ENCODE measurements around the gene AQP1. TPM values are rescaled to one million over a fixed set of nuclear protein-coding genes. Genes with fewer than 3 reads are reported as not detected.

Gene AQP1
- total RNA-seq, 5 donors from 2014 or later (not counting 1 experiment from before 2014, with no cell fraction given) = 0.13 to 1.9 (median 0.79) TPM

DNA sequence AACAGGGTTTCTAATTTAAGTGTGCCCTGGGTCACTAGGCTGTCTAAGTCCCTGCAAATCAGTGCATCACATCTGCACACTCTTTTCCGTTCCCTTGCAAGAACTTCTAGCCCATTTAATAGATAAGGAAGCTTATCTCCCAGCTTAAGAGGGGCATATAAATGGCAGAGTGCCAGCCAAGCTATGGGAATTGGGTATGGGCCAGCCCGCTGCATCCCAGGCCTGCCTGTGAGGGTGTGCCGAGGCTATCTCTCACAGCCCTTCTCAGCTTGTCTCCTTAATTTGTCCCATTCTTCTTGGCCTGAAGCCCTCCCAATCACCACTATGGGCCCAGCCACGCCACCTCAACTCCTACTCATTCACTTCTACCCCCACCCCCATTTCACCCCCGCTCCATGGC lies 14.7 kb downstream of the AQP1 start:
- no peaks in the 10 kb centered on the region for H3K36me3 Mint-ChIP-seq
- H3K27ac ChIP-seq (ENCODE audit: low read length) = no peak overlapping the region
- H3K27me3 Mint-ChIP-seq = no peaks in the 10 kb centered on the region
- no peaks in the 10 kb centered on the region for H3K4me1 Mint-ChIP-seq
- ATAC-seq (replicated peaks in 1 of 4) (no peak), DNase-seq (no peak)
- WGBS (ENCODE audit: insufficient coverage) = 67% methylated on average over 1 of the region's 5 CpGs
- ChIA-PET CTCF (interaction anchor here in 1 of 2 donors (0.7 kb wide), 1 partner anchor 1038 kb away, joined by 3 read pairs; no protein-coding TSS in a partner anchor), POLR2A (no interaction called here)
- H3K27ac Mint-ChIP-seq = no peak overlapping the region
- H3K36me3 ChIP-seq (ENCODE audit: control insufficient read depth in 2 of 2, extremely low read depth in 1 of 2, insufficient read depth in 1 of 2, low read length in 1 of 2) = no peaks in the 10 kb centered on the region
- H3K4me3 ChIP-seq (ENCODE audit: control insufficient read depth in 1 of 2, extremely low read depth in 1 of 2, low read length in 1 of 2) = no peak overlapping the region
- H3K9me3 Mint-ChIP-seq = peaks cover 0 to 4% (median 0%) of the 10 kb centered on the region in 3 donors
- no peaks in the 10 kb centered on the region for H3K4me1 ChIP-seq (ENCODE audit: control insufficient read depth in 1 of 2, extremely low read depth in 1 of 2, insufficient read depth in 2 of 2, low read length in 2 of 2)
- no peaks in the 10 kb centered on the region for H3K27me3 ChIP-seq (replicated peaks in 1 of 2; ENCODE audit: control insufficient read depth in 2 of 2, extremely low read depth in 1 of 2, insufficient read depth in 2 of 2, low read length in 1 of 2)
- no peak overlapping the region for H3K4me3 Mint-ChIP-seq
- no peaks in the 10 kb centered on the region for H3K9me3 ChIP-seq

- no peaks in the 10 kb centered on the region for H3K36me3 Mint-ChIP-seq
These were observed 15.4 kb downstream of the AQP1 start for GRCh38 chr7:30927040-30927439.

DNA sequence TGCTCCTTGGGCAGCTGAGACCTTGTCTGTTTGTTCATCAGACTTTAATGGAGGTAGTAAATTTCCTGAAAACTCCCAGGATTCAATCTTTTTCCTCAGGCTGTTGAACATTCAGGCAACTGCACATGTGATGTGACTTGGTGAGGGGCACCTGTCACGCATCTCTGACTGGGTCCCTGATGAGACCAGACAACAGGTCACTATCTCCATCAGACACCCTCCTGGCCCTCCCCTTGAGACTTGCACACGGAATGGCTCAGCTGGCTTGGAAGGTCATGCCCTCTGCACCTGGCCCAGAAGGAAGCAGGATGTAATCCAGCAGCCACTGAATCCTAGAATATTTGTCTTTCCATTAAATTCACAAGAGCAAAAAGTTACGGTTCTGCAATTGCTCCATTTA lies 15.9 kb downstream of the AQP1 start:
- Histone ChIP-seq H3K9me3 (no peaks in the 10 kb centered on the region), H3K27ac (ENCODE audit: low read length) (no peak overlapping the region), H3K27me3 (replicated peaks in 1 of 2; ENCODE audit: control insufficient read depth in 2 of 2, extremely low read depth in 1 of 2, insufficient read depth in 2 of 2, low read length in 1 of 2) (peaks cover 0 to under 1% of the 10 kb centered on the region in 2 experiments), H3K4me1 (ENCODE audit: control insufficient read depth in 1 of 2, extremely low read depth in 1 of 2, insufficient read depth in 2 of 2, low read length in 2 of 2) (no peaks in the 10 kb centered on the region), H3K36me3 (ENCODE audit: control insufficient read depth in 2 of 2, extremely low read depth in 1 of 2, insufficient read depth in 1 of 2, low read length in 1 of 2) (no peaks in the 10 kb centered on the region), H3K4me3 (ENCODE audit: control insufficient read depth in 1 of 2, extremely low read depth in 1 of 2, low read length in 1 of 2) (no peak overlapping the region)
- H3K36me3 Mint-ChIP-seq = no peaks in the 10 kb centered on the region
- H3K4me3 Mint-ChIP-seq = no peak overlapping the region
- ChIA-PET CTCF (no interaction called here), POLR2A (no interaction called here)
- WGBS (ENCODE audit: insufficient coverage) = 100% methylated on average over 1 of the region's 3 CpGs
- H3K27me3 Mint-ChIP-seq = no peaks in the 10 kb centered on the region
- H3K27ac Mint-ChIP-seq = no peak overlapping the region
- ATAC-seq (replicated peaks in 1 of 4) = no peak
- no peak for DNase-seq
- no peaks in the 10 kb centered on the region for H3K4me1 Mint-ChIP-seq
- H3K9me3 Mint-ChIP-seq = peaks cover 0 to 4% (median 0%) of the 10 kb centered on the region in 3 donors

More at GRCh38 chr7:30927040-30927439, 15.4 kb downstream of the AQP1 start:
- CTCF ChIA-PET = interaction anchor here in 1 of 2 donors (0.7 kb wide), 1 partner anchor 1039 kb away, joined by 3 read pairs; no protein-coding TSS in a partner anchor
- POLR2A ChIA-PET = no interaction called here
- no peak for ATAC-seq (replicated peaks in 1 of 4)
- Histone ChIP-seq H3K36me3 (ENCODE audit: control insufficient read depth in 2 of 2, extremely low read depth in 1 of 2, insufficient read depth in 1 of 2, low read length in 1 of 2) (no peaks in the 10 kb centered on the region), H3K4me1 (ENCODE audit: control insufficient read depth in 1 of 2, extremely low read depth in 1 of 2, insufficient read depth in 2 of 2, low read length in 2 of 2) (no peaks in the 10 kb centered on the region), H3K9me3 (no peaks in the 10 kb centered on the region), H3K4me3 (ENCODE audit: control insufficient read depth in 1 of 2, extremely low read depth in 1 of 2, low read length in 1 of 2) (no peak overlapping the region), H3K27me3 (replicated peaks in 1 of 2; ENCODE audit: control insufficient read depth in 2 of 2, extremely low read depth in 1 of 2, insufficient read depth in 2 of 2, low read length in 1 of 2) (no peaks in the 10 kb centered on the region), H3K27ac (ENCODE audit: low read length) (no peak overlapping the region)
- H3K4me1 Mint-ChIP-seq = no peaks in the 10 kb centered on the region
- H3K9me3 Mint-ChIP-seq = peaks cover 0 to 4% (median 0%) of the 10 kb centered on the region in 3 donors
- H3K4me3 Mint-ChIP-seq = no peak overlapping the region
- DNase-seq = peak in 2 of 35 experiments; percentile 3 to 19
- no peaks in the 10 kb centered on the region for H3K27me3 Mint-ChIP-seq
- WGBS (ENCODE audit: insufficient coverage) = 78% methylated on average over 1 of the region's 3 CpGs
- H3K27ac Mint-ChIP-seq = no peak overlapping the region

GRCh38 chr7:30928254-30928872 lies 16.7 kb downstream of the AQP1 start:
- ATAC-seq (replicated peaks in 1 of 4) (no peak), DNase-seq (peak in 2 of 35 experiments; percentile 3 to 19)
- Histone ChIP-seq H3K4me3 (ENCODE audit: control insufficient read depth in 1 of 2, extremely low read depth in 1 of 2, low read length in 1 of 2) (no peak overlapping the region), H3K36me3 (ENCODE audit: control insufficient read depth in 2 of 2, extremely low read depth in 1 of 2, insufficient read depth in 1 of 2, low read length in 1 of 2) (no peaks in the 10 kb centered on the region), H3K9me3 (no peaks in the 10 kb centered on the region), H3K4me1 (ENCODE audit: control insufficient read depth in 1 of 2, extremely low read depth in 1 of 2, insufficient read depth in 2 of 2, low read length in 2 of 2) (no peaks in the 10 kb centered on the region), H3K27me3 (replicated peaks in 1 of 2; ENCODE audit: control insufficient read depth in 2 of 2, extremely low read depth in 1 of 2, insufficient read depth in 2 of 2, low read length in 1 of 2) (peaks cover 0 to 6% of the 10 kb centered on the region in 2 experiments), H3K27ac (ENCODE audit: low read length) (no peak overlapping the region)
- no peaks in the 10 kb centered on the region for H3K36me3 Mint-ChIP-seq
- ChIA-PET CTCF (interaction anchor here (0.7 to 1.0 kb wide), 2 partner anchors 10 to 127 kb away, joined by 5 to 6 read pairs; no protein-coding TSS in a partner anchor), POLR2A (no interaction called here)
- H3K27me3 Mint-ChIP-seq = no peaks in the 10 kb centered on the region
- WGBS (ENCODE audit: insufficient coverage) = 87% methylated on average over 8 of the region's 13 CpGs
- no peak overlapping the region for H3K27ac Mint-ChIP-seq
- H3K4me3 Mint-ChIP-seq = no peak overlapping the region
- peaks cover 0 to 4% (median 0%) of the 10 kb centered on the region in 3 donors for H3K9me3 Mint-ChIP-seq
- H3K4me1 Mint-ChIP-seq = no peaks in the 10 kb centered on the region

- ATAC-seq (replicated peaks in 1 of 4) = no peak
- H3K4me3 ChIP-seq (ENCODE audit: control insufficient read depth in 1 of 2, extremely low read depth in 1 of 2, low read length in 1 of 2) = no peak overlapping the region
- H3K36me3 Mint-ChIP-seq = no peaks in the 10 kb centered on the region
- peaks cover 0 to 4% (median 0%) of the 10 kb centered on the region in 3 donors for H3K9me3 Mint-ChIP-seq
- no peak for DNase-seq
- H3K9me3 ChIP-seq = no peaks in the 10 kb centered on the region
- H3K27ac ChIP-seq (ENCODE audit: low read length) = no peak overlapping the region
- H3K4me1 ChIP-seq (ENCODE audit: control insufficient read depth in 1 of 2, extremely low read depth in 1 of 2, insufficient read depth in 2 of 2, low read length in 2 of 2) = no peaks in the 10 kb centered on the region
- H3K27ac Mint-ChIP-seq = no peak overlapping the region
- CTCF ChIA-PET = interaction anchor here in 1 of 2 donors (0.8 kb wide), 1 partner anchor 9 kb away, joined by 5 read pairs; no protein-coding TSS in a partner anchor
- H3K36me3 ChIP-seq (ENCODE audit: control insufficient read depth in 2 of 2, extremely low read depth in 1 of 2, insufficient read depth in 1 of 2, low read length in 1 of 2) = no peaks in the 10 kb centered on the region
- peaks cover 0 to 2% of the 10 kb centered on the region in 2 donors for H3K27me3 Mint-ChIP-seq
- no peaks in the 10 kb centered on the region for H3K4me1 Mint-ChIP-seq
- H3K27me3 ChIP-seq (replicated peaks in 1 of 2; ENCODE audit: control insufficient read depth in 2 of 2, extremely low read depth in 1 of 2, insufficient read depth in 2 of 2, low read length in 1 of 2) = peaks cover 0 to 10% of the 10 kb centered on the region in 2 experiments
- no CpG with 5 or more reads among the region's 4 CpGs for WGBS (ENCODE audit: insufficient coverage)
- POLR2A ChIA-PET = no interaction called here
- H3K4me3 Mint-ChIP-seq = no peak overlapping the region
These were observed 18.0 kb downstream of the AQP1 start for GRCh38 chr7:30929686-30930085.

GRCh38 chr7:30930621-30931020 lies 19.0 kb downstream of the AQP1 start:
- Histone ChIP-seq H3K27ac (ENCODE audit: low read length) (no peak overlapping the region), H3K4me3 (ENCODE audit: control insufficient read depth in 1 of 2, extremely low read depth in 1 of 2, low read length in 1 of 2) (no peak overlapping the region), H3K36me3 (ENCODE audit: control insufficient read depth in 2 of 2, extremely low read depth in 1 of 2, insufficient read depth in 1 of 2, low read length in 1 of 2) (no peaks in the 10 kb centered on the region), H3K4me1 (ENCODE audit: control insufficient read depth in 1 of 2, extremely low read depth in 1 of 2, insufficient read depth in 2 of 2, low read length in 2 of 2) (no peaks in the 10 kb centered on the region), H3K27me3 (replicated peaks in 1 of 2; ENCODE audit: control insufficient read depth in 2 of 2, extremely low read depth in 1 of 2, insufficient read depth in 2 of 2, low read length in 1 of 2) (peaks cover 0 to 18% of the 10 kb centered on the region in 2 experiments), H3K9me3 (no peaks in the 10 kb centered on the region)
- H3K4me3 Mint-ChIP-seq = no peak overlapping the region
- ChIA-PET CTCF (interaction anchor here in 1 of 2 donors (0.8 kb wide), 1 partner anchor 33 kb away, joined by 4 read pairs; no protein-coding TSS in a partner anchor), POLR2A (no interaction called here)
- H3K36me3 Mint-ChIP-seq = no peaks in the 10 kb centered on the region
- peaks cover 0 to 5% of the 10 kb centered on the region in 2 donors for H3K27me3 Mint-ChIP-seq
- H3K27ac Mint-ChIP-seq = no peak overlapping the region
- H3K9me3 Mint-ChIP-seq = peaks cover 0 to 4% (median 0%) of the 10 kb centered on the region in 3 donors
- DNase-seq (no peak), ATAC-seq (replicated peaks in 1 of 4) (no peak)
- no peaks in the 10 kb centered on the region for H3K4me1 Mint-ChIP-seq
- WGBS (ENCODE audit: insufficient coverage) = 72% methylated on average over 6 of the region's 8 CpGs
